Dermis blood vessel endothelial cell (primary cell): Measurements from ENCODE around the gene RGS19. TPM values are rescaled to one million over a fixed set of nuclear protein-coding genes. Genes with fewer than 3 reads are reported as not detected.
A peak's percentile ranks its signal among the peaks of the same experiment; 100 is the strongest.

ENCODE experiments used
- DNase-seq: peaks from one replicate; pipeline ENCODE4 v3.0.0; 2010
- total RNA-seq: library from RNA; depleted of rRNA; stranded (reverse); fragments of >200 nt; gene quantifications from 2 replicates; pipeline ENCODE4 v1.2.3, GENCODE V29; 2014

RGS19 gene
- total RNA-seq, 1 donor from 2014 or later = 29.3 TPM

GRCh38 chr20:64048402-64049044, 30.8 kb downstream of the RGS19 start:
- DNase-seq = peak; percentile 49

- no peak for DNase-seq
Observed at GRCh38 chr20:64047968-64048401, 31.3 kb downstream of the RGS19 start.

- no peak for DNase-seq
Observed at GRCh38 chr20:64047046-64047389, 32.3 kb downstream of the RGS19 start.

GRCh38 chr20:64045346-64046011, 33.8 kb downstream of the RGS19 start:
- peak; percentile 54 for DNase-seq

GRCh38 chr20:64044484-64045247, 34.7 kb downstream of the RGS19 start:
- peak; percentile 88 for DNase-seq

GRCh38 chr20:64043768-64044167, 35.5 kb downstream of the RGS19 start:
- DNase-seq = no peak

- peak; percentile 70 for DNase-seq
Observed at GRCh38 chr20:64042054-64042781, 37.1 kb downstream of the RGS19 start.

- DNase-seq = no peak
Observed at GRCh38 chr20:64041781-64042053, 37.6 kb downstream of the RGS19 start.

- DNase-seq = no peak
Observed at GRCh38 chr20:64041040-64041780, 38.1 kb downstream of the RGS19 start.

- DNase-seq = no peak
Observed at GRCh38 chr20:64040231-64041039, 38.9 kb downstream of the RGS19 start.

GRCh38 chr20:64039293-64040160, 39.8 kb downstream of the RGS19 start:
- no peak for DNase-seq

- peak; percentile 96 for DNase-seq
Observed at GRCh38 chr20:64038565-64039292, 40.6 kb downstream of the RGS19 start.

GRCh38 chr20:64038224-64038564, 41.1 kb downstream of the RGS19 start:
- DNase-seq = no peak

GRCh38 chr20:64037498-64038213, 41.7 kb downstream of the RGS19 start:
- peak; percentile 41 for DNase-seq

- no peak for DNase-seq
Observed at GRCh38 chr20:64037199-64037497, 42.2 kb downstream of the RGS19 start.

- DNase-seq = no peak
Observed at GRCh38 chr20:64036346-64037198, 42.7 kb downstream of the RGS19 start.

GRCh38 chr20:64035933-64036345, 43.4 kb downstream of the RGS19 start, which contains the start of gene C20orf204:
C20orf204 (plus strand) TSS chr20:64036182; CDS start chr20:64036324, 142 bp downstream.
- no peak for DNase-seq
